ENCODE data around the gene TNIK.

Gene TNIK

DNA sequence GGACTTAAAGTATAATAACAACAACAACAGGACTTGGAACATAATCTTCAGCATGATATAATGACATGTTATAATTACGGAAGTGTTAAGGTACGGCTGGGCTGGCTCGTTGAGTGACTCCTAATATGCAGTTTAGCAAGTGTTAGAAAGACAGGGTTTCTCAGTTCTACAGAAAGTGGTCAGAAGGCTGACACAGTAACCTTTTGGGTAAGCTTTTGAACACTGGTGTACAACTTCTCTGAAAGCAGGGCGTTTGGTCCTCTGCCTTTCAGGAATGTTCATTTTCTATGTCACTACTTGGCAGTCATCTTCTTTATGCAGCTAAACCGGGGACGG is 300.4 kb downstream of the TNIK start:
- no peak for DNase-seq
- no peak for ATAC-seq

- peak; percentile 9 for ATAC-seq
- no peak for DNase-seq
These were observed 301.0 kb downstream of the TNIK start for GRCh38 chr3:171159024-171159821.

GRCh38 chr3:171157980-171158379 is 302.2 kb downstream of the TNIK start:
- DNase-seq: no peak
- no peak for ATAC-seq

DNA sequence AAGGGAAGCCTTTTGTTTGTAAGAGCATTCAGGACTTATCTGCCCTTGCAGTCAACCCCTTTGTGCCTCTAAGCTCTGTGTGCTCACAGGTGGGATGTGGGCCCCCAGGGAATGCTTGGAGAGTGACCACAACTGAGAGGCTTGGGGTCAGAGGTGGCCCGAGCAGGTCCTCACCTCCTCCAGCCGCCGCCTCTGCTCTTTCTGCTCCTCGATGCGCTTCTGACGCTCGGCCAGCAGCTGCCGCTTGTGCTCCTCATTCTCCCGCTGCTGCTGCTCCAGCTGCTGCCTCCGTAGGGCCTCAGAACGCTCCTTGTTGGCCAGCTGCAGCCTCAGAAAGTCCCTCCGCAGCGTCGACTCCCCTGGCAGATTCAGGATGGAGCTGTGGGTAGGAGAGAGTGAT is 302.9 kb downstream of the TNIK start:
- DNase-seq (no peak), ATAC-seq (no peak)

DNA sequence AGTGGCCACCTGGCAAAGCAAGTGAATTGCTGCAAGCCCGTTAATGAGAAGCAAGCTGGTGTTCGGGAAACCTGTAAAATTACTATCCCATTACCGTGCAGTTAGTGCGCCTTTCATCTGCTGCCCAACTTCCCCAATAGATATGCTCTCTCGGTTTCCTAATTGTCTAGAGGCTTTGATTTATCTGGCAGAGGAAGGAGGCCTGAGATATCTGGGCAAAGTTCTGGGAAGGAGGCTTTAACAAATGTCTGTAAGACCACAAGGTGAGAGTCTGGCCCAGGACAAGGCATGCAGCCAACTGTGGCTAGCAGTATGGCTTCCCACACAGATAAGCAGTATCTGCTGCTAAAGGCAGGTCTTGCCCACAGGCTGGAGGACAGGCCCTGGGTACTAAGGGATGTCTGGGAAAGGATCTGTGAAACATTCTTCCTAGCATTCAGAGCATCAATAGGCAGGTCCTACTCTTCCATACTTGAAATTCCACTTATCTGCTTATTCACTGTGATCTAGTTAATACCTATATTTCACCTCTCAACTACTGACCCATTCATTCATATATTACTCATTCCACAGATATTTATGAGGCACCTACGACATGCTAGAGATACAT is 303.7 kb downstream of the TNIK start:
- ATAC-seq: no peak
- no peak for DNase-seq

- no peak for ATAC-seq
These were observed 305.0 kb downstream of the TNIK start for GRCh38 chr3:171155122-171155700.

DNA sequence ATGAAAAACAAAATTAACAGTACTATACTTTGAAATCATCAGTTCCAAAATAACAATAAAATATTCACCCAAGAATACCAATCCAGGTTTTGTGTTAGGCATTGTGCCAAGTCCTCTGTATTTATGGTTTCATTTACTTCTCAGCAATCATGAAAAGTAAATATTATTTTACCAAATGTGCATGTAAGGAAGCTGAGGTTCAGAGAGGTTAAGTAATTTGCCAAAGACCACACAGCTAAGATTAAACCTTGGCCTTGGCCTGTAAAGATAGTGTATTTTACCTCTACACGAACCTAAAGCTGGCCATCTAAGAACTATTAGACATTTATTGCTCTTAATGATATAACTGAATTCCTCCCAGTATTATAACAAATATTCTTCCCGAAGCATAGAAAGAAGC is 309.3 kb downstream of the TNIK start:
- no peak for DNase-seq
- ATAC-seq: no peak

More at GRCh38 chr3:171155122-171155700, 305.0 kb downstream of the TNIK start:
- DNase-seq: no peak

GRCh38 chr3:171149526-171150116 is 310.6 kb downstream of the TNIK start:
- DNase-seq (no peak), ATAC-seq (no peak)

DNA sequence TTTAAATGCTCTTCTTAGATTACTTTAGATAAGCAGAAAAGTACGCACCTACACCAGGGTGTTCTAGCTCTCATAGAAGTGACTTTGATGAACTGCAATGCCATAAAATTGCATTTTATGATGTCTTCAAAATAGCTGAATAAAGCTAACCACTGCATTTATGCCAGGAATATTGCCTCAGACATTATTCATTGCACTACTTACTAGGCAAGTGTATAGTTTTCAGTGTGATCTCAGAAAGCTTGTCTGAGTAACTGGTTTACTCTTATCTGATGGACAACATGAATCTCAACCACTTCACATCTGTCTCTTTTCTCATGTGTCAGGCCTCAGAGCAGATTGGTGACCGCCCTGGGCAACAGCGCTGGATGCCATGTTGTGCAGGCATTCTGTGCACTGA is 314.4 kb downstream of the TNIK start:
- DNase-seq: no peak
- no peak for ATAC-seq

DNA sequence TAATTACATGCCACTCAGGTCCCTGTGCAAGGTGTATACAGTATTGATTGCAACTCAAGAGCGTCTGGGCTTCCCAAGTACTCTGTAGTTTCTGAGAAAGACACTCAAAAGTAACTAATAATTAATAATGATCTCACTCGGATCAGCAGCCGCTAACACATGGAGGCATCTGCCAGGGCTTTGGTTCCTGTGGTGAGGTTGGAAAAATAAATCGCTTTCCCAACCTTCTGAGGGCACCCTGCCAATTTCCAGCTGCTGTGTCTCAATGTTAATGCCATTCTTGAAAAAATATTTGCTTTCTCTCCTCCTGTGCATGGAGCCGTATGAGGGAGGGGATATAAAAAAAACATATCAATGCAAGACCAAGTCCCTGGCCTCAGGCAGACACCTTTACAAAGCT is 317.2 kb downstream of the TNIK start:
- DNase-seq: no peak
- ATAC-seq: no peak

DNA sequence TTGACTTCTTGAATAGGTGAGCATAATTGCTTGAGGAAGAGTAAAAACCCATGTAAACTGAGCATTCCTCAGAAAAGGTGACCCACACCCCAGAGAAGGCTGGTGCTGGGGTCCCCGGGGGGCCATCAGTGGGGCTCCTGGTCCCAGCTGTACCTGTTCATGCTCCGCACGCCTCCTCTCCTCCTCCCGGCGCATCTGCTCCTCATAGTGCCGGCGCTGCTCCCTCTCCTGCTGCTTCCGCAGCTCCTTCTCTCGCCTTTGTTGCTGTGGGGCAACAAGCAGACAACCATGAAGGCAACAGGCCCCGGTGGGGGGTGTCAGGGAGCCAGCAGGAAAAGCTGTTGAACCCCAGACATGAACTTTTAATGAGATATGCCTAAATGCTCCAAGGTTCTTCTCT is 320.0 kb downstream of the TNIK start:
- ATAC-seq: no peak
- no peak for DNase-seq

- no peak for DNase-seq
- ATAC-seq: no peak
These were observed 322.2 kb downstream of the TNIK start for GRCh38 chr3:171138027-171138426.

- DNase-seq (no peak), ATAC-seq (no peak)
These were observed 324.7 kb downstream of the TNIK start for GRCh38 chr3:171135549-171135948.

DNA sequence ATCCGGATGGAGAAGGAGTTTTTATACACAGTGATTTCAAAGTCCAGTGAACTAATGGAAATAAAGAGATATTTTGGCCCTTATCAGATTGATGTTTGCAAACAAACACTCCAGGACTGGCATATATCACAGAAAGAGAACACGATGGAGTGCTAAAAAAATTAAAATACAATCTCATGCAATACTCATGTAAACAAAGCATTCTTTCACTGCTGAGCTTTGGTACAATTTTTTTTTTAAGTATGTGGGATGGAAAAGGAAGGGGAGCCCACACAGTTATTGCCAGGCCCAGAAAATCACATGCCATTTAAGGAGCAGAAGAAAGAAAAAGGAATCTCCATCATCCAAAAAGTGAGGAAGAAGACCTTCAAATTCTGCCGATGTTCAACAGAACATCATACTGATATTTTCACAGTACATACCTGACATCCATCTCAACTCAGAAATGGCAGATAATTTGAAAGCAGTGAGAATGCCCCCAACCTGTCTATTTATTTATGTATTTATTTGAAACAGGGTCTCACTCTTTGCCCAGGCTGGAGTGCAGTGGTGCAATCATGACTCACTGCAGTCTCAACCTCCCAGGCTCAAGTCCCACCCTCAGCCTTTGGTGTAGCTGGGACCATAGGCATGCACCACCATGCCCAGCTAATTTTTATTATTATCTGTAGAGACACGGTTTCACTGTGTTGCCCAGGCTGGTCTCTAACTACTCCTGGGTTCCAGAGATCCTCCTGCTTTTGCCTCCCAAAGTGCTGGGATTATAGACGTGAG is 326.2 kb downstream of the TNIK start:
- no peak for ATAC-seq
- no peak for DNase-seq

DNA sequence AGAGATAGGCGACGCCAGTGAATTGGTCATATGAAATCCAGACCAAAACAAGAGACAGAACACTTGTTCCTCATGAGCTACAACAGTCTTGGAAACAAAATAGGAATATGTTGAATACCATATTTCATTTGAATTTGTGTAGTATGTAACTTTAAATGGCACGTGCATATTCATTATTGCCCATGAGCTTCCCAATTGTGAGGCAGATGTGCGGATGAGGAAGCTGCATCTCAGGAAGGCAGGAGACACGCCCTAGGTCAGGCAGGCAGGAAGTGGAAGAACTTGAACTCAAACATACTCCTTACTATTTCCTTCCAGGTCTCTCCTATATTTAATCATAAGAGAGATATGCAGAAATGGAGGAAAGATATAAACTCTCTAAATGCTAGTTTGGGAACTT is 326.9 kb downstream of the TNIK start:
- no peak for DNase-seq
- ATAC-seq: no peak

DNA sequence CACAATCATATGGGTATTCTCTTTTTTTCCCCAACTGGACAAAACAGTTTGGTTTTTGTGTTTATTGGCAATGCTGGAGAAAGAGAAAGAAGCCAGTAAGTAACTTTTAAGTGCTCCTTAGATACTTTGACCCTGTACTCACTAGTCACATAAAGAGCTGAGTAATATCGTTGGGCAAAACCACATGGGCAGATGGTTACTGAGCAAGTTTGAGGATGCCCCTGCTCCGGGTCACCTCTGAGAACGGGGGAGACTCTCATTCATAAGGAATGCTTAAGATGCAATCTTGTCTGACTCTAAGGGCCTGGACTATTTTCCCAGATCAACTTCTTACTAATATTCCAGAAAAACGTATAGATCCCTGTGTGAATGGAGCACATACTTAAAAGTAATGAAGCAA is 327.3 kb downstream of the TNIK start:
- ATAC-seq: no peak
- no peak for DNase-seq

GRCh38 chr3:171129827-171130226 is 330.4 kb downstream of the TNIK start:
- ATAC-seq (no peak), DNase-seq (no peak)

DNA sequence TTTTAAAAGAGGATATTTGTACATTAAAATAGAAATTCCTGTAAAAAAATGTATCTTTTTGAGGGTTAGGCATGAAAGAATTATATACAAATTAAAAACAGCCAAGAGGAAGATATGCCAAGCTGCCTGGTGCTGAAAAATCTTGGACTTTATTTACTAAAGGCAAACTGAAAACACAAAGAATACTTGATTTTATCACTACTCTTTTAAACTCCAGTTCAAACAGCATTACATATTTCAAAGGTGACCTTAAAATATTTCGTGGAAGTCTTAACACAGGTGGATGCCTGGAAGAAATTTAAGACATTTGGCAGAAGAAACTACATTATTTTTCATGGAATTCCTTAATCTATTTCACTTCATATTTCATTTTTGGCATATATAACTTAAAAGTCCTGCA is 332.6 kb downstream of the TNIK start:
- DNase-seq (no peak), ATAC-seq (no peak)

- ATAC-seq (no peak), DNase-seq (no peak)
These were observed 333.6 kb downstream of the TNIK start for GRCh38 chr3:171126478-171127209.

DNA sequence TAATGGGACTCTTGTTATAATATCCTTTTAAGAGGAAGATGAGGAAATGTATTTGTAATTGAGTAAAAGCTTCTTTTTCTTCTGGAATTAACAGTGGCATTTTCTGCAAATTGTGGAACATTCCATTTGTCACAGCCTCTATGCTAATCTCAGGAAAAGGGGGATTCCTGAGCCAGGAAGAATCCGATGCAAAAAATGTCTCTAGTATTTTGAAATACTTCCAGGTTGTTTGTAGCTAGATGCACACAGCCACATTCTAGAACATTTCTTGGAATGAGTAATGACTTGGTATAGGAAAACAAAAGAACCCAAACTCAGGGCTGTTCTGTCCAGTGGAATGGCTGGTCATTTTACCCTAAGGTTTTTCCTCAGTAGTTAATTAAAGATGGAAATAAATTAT is 335.2 kb downstream of the TNIK start:
- ATAC-seq: no peak
- DNase-seq: no peak

GRCh38 chr3:171123915-171124314 is 336.3 kb downstream of the TNIK start:
- DNase-seq: no peak
- no peak for ATAC-seq

GRCh38 chr3:171122861-171123260 is 337.3 kb downstream of the TNIK start:
- DNase-seq: no peak
- ATAC-seq: no peak
